ENCODE measurements around the gene SCUBE2. TPM values are rescaled to one million over a fixed set of nuclear protein-coding genes. Genes with fewer than 3 reads are reported as not detected.

SCUBE2 gene
- total and polyA plus RNA-seq, 4 donors: 0.14 to 1.4 (median 0.42) TPM; not detected in 1

DNA sequence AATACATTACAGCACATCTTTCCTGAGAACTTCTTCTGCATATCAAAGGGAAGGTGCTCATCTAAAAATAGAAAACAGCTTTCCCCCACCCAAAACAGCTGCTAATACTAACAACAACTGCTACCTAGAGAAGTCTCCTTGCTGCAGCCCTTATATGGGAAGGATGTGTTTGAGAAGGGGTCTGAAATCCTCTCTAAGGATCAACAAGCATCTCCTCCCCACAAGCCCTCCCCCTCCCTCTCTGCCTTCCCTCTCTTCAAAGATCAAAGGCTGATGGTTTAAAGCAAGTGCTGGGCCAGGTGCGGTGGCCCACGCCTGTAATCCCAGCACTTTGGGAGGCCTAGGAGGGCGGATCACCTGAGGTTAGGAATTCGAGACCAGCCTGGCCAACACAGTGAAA lies 33.5 kb downstream of the SCUBE2 start (continued):
- TF ChIP-seq, protein P1, sequence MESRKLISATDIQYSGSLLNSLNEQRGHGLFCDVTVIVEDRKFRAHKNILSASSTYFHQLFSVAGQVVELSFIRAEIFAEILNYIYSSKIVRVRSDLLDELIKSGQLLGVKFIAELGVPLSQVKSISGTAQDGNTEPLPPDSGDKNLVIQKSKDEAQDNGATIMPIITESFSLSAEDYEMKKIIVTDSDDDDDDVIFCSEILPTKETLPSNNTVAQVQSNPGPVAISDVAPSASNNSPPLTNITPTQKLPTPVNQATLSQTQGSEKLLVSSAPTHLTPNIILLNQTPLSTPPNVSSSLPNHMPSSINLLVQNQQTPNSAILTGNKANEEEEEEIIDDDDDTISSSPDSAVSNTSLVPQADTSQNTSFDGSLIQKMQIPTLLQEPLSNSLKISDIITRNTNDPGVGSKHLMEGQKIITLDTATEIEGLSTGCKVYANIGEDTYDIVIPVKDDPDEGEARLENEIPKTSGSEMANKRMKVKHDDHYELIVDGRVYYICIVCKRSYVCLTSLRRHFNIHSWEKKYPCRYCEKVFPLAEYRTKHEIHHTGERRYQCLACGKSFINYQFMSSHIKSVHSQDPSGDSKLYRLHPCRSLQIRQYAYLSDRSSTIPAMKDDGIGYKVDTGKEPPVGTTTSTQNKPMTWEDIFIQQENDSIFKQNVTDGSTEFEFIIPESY (IDR thresholded peaks at IDR 0.05): no peak
- TF ChIP-seq SP1 (IDR thresholded peaks at IDR 0.05) (no peak), RXRA (IDR thresholded peaks at IDR 0.05) (no peak), RAD21 (IDR thresholded peaks at IDR 0.05) (no peak), JUND (IDR thresholded peaks at IDR 0.05) (no peak), FOXA1 (IDR thresholded peaks at IDR 0.05) (no peak), EGR1 (IDR thresholded peaks at IDR 0.05; ENCODE audit: low read depth in 2 of 2) (no peak), TAF1 (conservative IDR thresholded peaks at IDR 0.05) (no peak)
- TF ChIP-seq, protein P2, sequence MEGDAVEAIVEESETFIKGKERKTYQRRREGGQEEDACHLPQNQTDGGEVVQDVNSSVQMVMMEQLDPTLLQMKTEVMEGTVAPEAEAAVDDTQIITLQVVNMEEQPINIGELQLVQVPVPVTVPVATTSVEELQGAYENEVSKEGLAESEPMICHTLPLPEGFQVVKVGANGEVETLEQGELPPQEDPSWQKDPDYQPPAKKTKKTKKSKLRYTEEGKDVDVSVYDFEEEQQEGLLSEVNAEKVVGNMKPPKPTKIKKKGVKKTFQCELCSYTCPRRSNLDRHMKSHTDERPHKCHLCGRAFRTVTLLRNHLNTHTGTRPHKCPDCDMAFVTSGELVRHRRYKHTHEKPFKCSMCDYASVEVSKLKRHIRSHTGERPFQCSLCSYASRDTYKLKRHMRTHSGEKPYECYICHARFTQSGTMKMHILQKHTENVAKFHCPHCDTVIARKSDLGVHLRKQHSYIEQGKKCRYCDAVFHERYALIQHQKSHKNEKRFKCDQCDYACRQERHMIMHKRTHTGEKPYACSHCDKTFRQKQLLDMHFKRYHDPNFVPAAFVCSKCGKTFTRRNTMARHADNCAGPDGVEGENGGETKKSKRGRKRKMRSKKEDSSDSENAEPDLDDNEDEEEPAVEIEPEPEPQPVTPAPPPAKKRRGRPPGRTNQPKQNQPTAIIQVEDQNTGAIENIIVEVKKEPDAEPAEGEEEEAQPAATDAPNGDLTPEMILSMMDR (IDR thresholded peaks at IDR 0.05; ENCODE audit: low read depth, low read length, missing input control): no peak
- TF ChIP-seq, protein P3, sequence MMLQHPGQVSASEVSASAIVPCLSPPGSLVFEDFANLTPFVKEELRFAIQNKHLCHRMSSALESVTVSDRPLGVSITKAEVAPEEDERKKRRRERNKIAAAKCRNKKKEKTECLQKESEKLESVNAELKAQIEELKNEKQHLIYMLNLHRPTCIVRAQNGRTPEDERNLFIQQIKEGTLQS (IDR thresholded peaks at IDR 0.05): no peak

DNA sequence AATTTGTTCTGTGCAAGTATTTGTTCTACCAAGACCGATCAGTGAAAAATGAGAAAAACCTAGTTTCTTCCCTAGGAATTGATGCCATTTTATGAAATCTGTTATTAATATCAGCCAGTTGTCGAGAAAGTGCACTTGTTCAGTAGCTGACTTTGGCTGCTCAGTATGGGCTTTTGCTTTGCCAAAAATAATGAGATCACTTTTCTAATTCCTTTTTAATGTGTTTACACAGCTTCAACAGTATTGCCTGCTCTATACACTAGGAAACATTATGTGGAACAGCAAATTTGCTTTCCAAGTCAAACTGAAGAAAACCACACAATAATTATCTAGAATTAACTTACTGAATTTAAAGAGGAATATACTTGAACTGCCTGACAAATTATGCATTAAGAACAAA lies 34.4 kb downstream of the SCUBE2 start:
- WGBS: 91% methylated on average over 2 of the region's 2 CpGs
- Histone ChIP-seq H3K4me3 (ENCODE audit: low read depth in 1 of 3, low read length in 3 of 3) (no peak overlapping the region), H3K27me3 (ENCODE audit: control insufficient read depth in 4 of 4, insufficient read depth in 4 of 4, low read length in 3 of 4) (no peaks in the 10 kb centered on the region), H3K4me1 (ENCODE audit: control insufficient read depth in 4 of 4, insufficient read depth in 4 of 4, low read length in 3 of 4) (no peaks in the 10 kb centered on the region), H3K9ac (ENCODE audit: low read depth in 1 of 2, low read length in 2 of 2) (no peak overlapping the region), H3K36me3 (ENCODE audit: control insufficient read depth in 4 of 4, insufficient read depth in 3 of 4, low read depth in 1 of 4, low read length in 3 of 4) (no peaks in the 10 kb centered on the region), H3K9me3 (ENCODE audit: control insufficient read depth in 4 of 4, low read length in 3 of 4) (no peaks in the 10 kb centered on the region), H3K27ac (ENCODE audit: low read depth in 1 of 2, low read length in 2 of 2) (no peak overlapping the region)
- DNase-seq (ENCODE audit: low spot score): no peak
- TF ChIP-seq EGR1 (IDR thresholded peaks at IDR 0.05; ENCODE audit: low read depth in 2 of 2): no peak
- TF ChIP-seq HNF4G (IDR thresholded peaks at IDR 0.05): no peak
- TF ChIP-seq, protein P1 (IDR thresholded peaks at IDR 0.05): no peak
- no peak for TF ChIP-seq HNF4A (conservative IDR thresholded peaks at IDR 0.05)
- TF ChIP-seq RXRA (IDR thresholded peaks at IDR 0.05): no peak
- TF ChIP-seq YY1 (IDR thresholded peaks at IDR 0.05): no peak
- TF ChIP-seq GABPA (IDR thresholded peaks at IDR 0.05 in 1 of 2, conservative IDR thresholded peaks at IDR 0.05 in 1 of 2): no peak
- TF ChIP-seq, protein P4, sequence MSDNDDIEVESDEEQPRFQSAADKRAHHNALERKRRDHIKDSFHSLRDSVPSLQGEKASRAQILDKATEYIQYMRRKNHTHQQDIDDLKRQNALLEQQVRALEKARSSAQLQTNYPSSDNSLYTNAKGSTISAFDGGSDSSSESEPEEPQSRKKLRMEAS (IDR thresholded peaks at IDR 0.05): no peak
- no peak for TF ChIP-seq FOXA1 (IDR thresholded peaks at IDR 0.05)
- TF ChIP-seq, protein P3 (IDR thresholded peaks at IDR 0.05): no peak
- TF ChIP-seq NR2F2 (IDR thresholded peaks at IDR 0.05): no peak
- TF ChIP-seq, protein P5, sequence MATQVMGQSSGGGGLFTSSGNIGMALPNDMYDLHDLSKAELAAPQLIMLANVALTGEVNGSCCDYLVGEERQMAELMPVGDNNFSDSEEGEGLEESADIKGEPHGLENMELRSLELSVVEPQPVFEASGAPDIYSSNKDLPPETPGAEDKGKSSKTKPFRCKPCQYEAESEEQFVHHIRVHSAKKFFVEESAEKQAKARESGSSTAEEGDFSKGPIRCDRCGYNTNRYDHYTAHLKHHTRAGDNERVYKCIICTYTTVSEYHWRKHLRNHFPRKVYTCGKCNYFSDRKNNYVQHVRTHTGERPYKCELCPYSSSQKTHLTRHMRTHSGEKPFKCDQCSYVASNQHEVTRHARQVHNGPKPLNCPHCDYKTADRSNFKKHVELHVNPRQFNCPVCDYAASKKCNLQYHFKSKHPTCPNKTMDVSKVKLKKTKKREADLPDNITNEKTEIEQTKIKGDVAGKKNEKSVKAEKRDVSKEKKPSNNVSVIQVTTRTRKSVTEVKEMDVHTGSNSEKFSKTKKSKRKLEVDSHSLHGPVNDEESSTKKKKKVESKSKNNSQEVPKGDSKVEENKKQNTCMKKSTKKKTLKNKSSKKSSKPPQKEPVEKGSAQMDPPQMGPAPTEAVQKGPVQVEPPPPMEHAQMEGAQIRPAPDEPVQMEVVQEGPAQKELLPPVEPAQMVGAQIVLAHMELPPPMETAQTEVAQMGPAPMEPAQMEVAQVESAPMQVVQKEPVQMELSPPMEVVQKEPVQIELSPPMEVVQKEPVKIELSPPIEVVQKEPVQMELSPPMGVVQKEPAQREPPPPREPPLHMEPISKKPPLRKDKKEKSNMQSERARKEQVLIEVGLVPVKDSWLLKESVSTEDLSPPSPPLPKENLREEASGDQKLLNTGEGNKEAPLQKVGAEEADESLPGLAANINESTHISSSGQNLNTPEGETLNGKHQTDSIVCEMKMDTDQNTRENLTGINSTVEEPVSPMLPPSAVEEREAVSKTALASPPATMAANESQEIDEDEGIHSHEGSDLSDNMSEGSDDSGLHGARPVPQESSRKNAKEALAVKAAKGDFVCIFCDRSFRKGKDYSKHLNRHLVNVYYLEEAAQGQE (IDR thresholded peaks at IDR 0.05): no peak
- TF ChIP-seq TAF1 (conservative IDR thresholded peaks at IDR 0.05): no peak
- no peak for TF ChIP-seq SP1 (IDR thresholded peaks at IDR 0.05)
- TF ChIP-seq, protein P2 (IDR thresholded peaks at IDR 0.05; ENCODE audit: low read depth, low read length, missing input control): no peak
- no peak for TF ChIP-seq FOXA2 (IDR thresholded peaks at IDR 0.05)
- no peak for TF ChIP-seq RAD21 (IDR thresholded peaks at IDR 0.05)
